Measurements from ENCODE around the gene OGDH.

The OGDH gene

GRCh38 chr7:44667190-44667589 is 60.8 kb downstream of the OGDH start:
- no peak for TF ChIP-seq REST (IDR thresholded peaks at IDR 0.05; ENCODE audit: insufficient read depth in 1 of 2, low read depth in 2 of 2, low read length in 2 of 2)
- no peak for TF ChIP-seq SIN3A (IDR thresholded peaks at IDR 0.05; ENCODE audit: borderline replicate concordance, insufficient read depth, low read length)
- TF ChIP-seq POLR2AphosphoS5 (IDR thresholded peaks at IDR 0.05; ENCODE audit: low read depth, low read length), result no peak
- TF ChIP-seq FOXP2 (optimal IDR thresholded peaks at IDR 0.05; ENCODE audit: borderline replicate concordance, extremely low read depth, extremely low read length, insufficient read depth), result no peak
- no peak for TF ChIP-seq TAF1 (IDR thresholded peaks at IDR 0.05; ENCODE audit: borderline replicate concordance, insufficient read depth, low read length)

- TF ChIP-seq REST (IDR thresholded peaks at IDR 0.05; ENCODE audit: insufficient read depth in 1 of 2, low read depth in 2 of 2, low read length in 2 of 2), result no peak
- no peak for TF ChIP-seq SIN3A (IDR thresholded peaks at IDR 0.05; ENCODE audit: borderline replicate concordance, insufficient read depth, low read length)
- no peak for TF ChIP-seq FOXP2 (optimal IDR thresholded peaks at IDR 0.05; ENCODE audit: borderline replicate concordance, extremely low read depth, extremely low read length, insufficient read depth)
- no peak for TF ChIP-seq POLR2AphosphoS5 (IDR thresholded peaks at IDR 0.05; ENCODE audit: low read depth, low read length)
- no peak for TF ChIP-seq TAF1 (IDR thresholded peaks at IDR 0.05; ENCODE audit: borderline replicate concordance, insufficient read depth, low read length)
Measured at GRCh38 chr7:44671069-44671468, 64.6 kb downstream of the OGDH start.

DNA sequence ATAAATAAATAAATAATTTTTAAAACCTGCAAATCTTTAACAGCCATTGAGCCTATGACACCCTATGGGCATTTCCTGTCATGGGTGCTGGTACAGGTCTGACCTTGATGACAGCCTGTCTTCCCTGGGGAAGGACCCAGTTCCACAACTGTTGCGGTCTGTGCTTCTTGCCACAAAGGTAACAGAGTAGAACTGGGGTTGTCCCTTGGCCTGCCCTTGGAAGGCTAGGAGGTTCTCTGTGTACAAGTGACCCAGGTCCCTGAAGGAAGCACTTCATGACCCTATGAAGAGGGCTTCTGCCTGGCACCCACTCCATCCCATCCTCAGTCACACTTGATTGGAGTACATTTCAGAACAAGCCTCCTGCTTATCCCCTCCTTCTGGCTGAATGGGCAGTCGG is 66.9 kb downstream of the OGDH start:
- no peak for TF ChIP-seq FOXP2 (optimal IDR thresholded peaks at IDR 0.05; ENCODE audit: borderline replicate concordance, extremely low read depth, extremely low read length, insufficient read depth)
- TF ChIP-seq TAF1 (IDR thresholded peaks at IDR 0.05; ENCODE audit: borderline replicate concordance, insufficient read depth, low read length), result no peak
- no peak for TF ChIP-seq REST (IDR thresholded peaks at IDR 0.05; ENCODE audit: insufficient read depth in 1 of 2, low read depth in 2 of 2, low read length in 2 of 2)
- no peak for TF ChIP-seq POLR2AphosphoS5 (IDR thresholded peaks at IDR 0.05; ENCODE audit: low read depth, low read length)
- TF ChIP-seq SIN3A (IDR thresholded peaks at IDR 0.05; ENCODE audit: borderline replicate concordance, insufficient read depth, low read length), result no peak

GRCh38 chr7:44673771-44674170 is 67.3 kb downstream of the OGDH start:
- TF ChIP-seq TAF1 (IDR thresholded peaks at IDR 0.05; ENCODE audit: borderline replicate concordance, insufficient read depth, low read length) (no peak), REST (IDR thresholded peaks at IDR 0.05; ENCODE audit: insufficient read depth in 1 of 2, low read depth in 2 of 2, low read length in 2 of 2) (no peak), FOXP2 (optimal IDR thresholded peaks at IDR 0.05; ENCODE audit: borderline replicate concordance, extremely low read depth, extremely low read length, insufficient read depth) (no peak), POLR2AphosphoS5 (IDR thresholded peaks at IDR 0.05; ENCODE audit: low read depth, low read length) (no peak), SIN3A (IDR thresholded peaks at IDR 0.05; ENCODE audit: borderline replicate concordance, insufficient read depth, low read length) (no peak)

DNA sequence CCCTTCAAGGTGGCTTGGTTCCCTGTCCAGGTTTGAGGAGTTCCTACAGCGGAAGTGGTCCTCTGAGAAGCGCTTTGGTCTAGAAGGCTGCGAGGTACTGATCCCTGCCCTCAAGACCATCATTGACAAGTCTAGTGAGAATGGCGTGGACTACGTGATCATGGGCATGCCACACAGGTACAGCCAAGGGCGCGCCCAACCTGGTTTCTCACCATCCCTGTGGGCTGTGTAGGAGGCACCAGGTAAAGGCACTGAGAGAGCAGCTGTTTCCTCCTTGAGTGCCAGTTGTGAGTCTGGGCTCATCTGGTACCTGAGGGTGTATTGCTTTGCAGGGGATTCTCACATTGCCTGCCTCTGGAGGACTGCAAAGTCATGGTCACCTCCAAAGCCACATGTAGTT is 68.0 kb downstream of the OGDH start:
- TF ChIP-seq FOXP2 (optimal IDR thresholded peaks at IDR 0.05; ENCODE audit: borderline replicate concordance, extremely low read depth, extremely low read length, insufficient read depth) (no peak), TAF1 (IDR thresholded peaks at IDR 0.05; ENCODE audit: borderline replicate concordance, insufficient read depth, low read length) (no peak), REST (IDR thresholded peaks at IDR 0.05; ENCODE audit: insufficient read depth in 1 of 2, low read depth in 2 of 2, low read length in 2 of 2) (no peak), SIN3A (IDR thresholded peaks at IDR 0.05; ENCODE audit: borderline replicate concordance, insufficient read depth, low read length) (no peak), POLR2AphosphoS5 (IDR thresholded peaks at IDR 0.05; ENCODE audit: low read depth, low read length) (no peak)

Measured in PFSK-1 (cell line).